CD14-positive monocyte (primary cell): ENCODE data around the gene SLC38A3. TPM values are rescaled to one million over a fixed set of nuclear protein-coding genes. Genes with fewer than 3 reads are reported as not detected.
A peak's percentile ranks its signal among the peaks of the same experiment; 100 is the strongest.

Experiments
- DNase-seq, 3 donors: peaks; one replicate each; pipeline ENCODE4 v3.0.0-alpha.2; 2011 to 2022
- H2AFZ ChIP-seq: 2 replicates; pipeline ENCODE4 v1.6.0; 2012; ENCODE audit warnings: mild to moderate bottlenecking, low read depth, low read length, inconsistent platforms; ENCODE audit not compliant: insufficient read depth, poor library complexity, severe bottlenecking
- H3K27ac ChIP-seq, 2 donors: 1 replicate in 1 of 2; 2 replicates in 1 of 2; pipeline ENCODE4 v1.5.1; 2012 to 2013; ENCODE audit warnings: low read length in 2 of 2, control low read depth in 1 of 2, inconsistent platforms in 1 of 2, low read depth in 1 of 2, mild to moderate bottlenecking in 1 of 2
- H3K27me3 ChIP-seq, 2 donors: one replicate each; pipeline versions ENCODE4 v1.6.0 to v1.6.1; 2011 to 2013; ENCODE audit warnings: low read length in 2 of 2; ENCODE audit not compliant: control insufficient read depth in 2 of 2, insufficient read depth in 2 of 2
- H3K36me3 ChIP-seq, 2 donors: replicated peaks in 1 of 2; 1 replicate in 1 of 2; 2 replicates in 1 of 2; pipeline versions ENCODE4 v1.5.1 to v1.6.1; 2012 to 2013; ENCODE audit warnings: low read length in 2 of 2, control low read depth in 1 of 2, inconsistent platforms in 1 of 2, mild to moderate bottlenecking in 1 of 2; ENCODE audit not compliant: insufficient read depth in 2 of 2, control insufficient read depth in 1 of 2
- H3K4me1 ChIP-seq, 2 donors: 1 replicate in 1 of 2; 2 replicates in 1 of 2; pipeline versions ENCODE4 v1.5.1 to v1.6.1; 2012 to 2013; ENCODE audit warnings: low read length in 2 of 2, control low read depth in 1 of 2, inconsistent platforms in 1 of 2, mild to moderate bottlenecking in 1 of 2, moderate library complexity in 1 of 2; ENCODE audit not compliant: insufficient read depth in 2 of 2, control insufficient read depth in 1 of 2
- H3K4me2 ChIP-seq: replicated peaks from 2 replicates; pipeline ENCODE3; 2012; ENCODE audit warnings: low read length, moderate library complexity, mild to moderate bottlenecking; ENCODE audit not compliant: poor library complexity, severe bottlenecking; ENCODE audit errors: extremely low read depth
- H3K4me3 ChIP-seq, 3 experiments: fragments of 200-600 bp in 1 of 3; sonication (generic) in 1 of 3; replicated peaks in 1 of 3; 1 replicate in 2 of 3; 2 replicates in 1 of 3; pipeline ENCODE4 v1.5.1; 2011 to 2013; ENCODE audit warnings: low read length in 3 of 3, mild to moderate bottlenecking in 3 of 3, control low read depth in 2 of 3, low read depth in 2 of 3, inconsistent platforms in 1 of 3, moderate library complexity in 1 of 3
- H3K79me2 ChIP-seq: 2 replicates; pipeline ENCODE4 v1.6.0; 2012; ENCODE audit warnings: mild to moderate bottlenecking, control low read depth, inconsistent platforms, low read length, moderate library complexity; ENCODE audit not compliant: insufficient read depth
- H3K9ac ChIP-seq: 2 replicates; pipeline ENCODE4 v1.6.0; 2017; ENCODE audit warnings: low read length, mild to moderate bottlenecking; ENCODE audit not compliant: insufficient read depth, poor library complexity, severe bottlenecking
- H3K9me3 ChIP-seq, 2 donors: replicated peaks in 1 of 2; 1 replicate in 1 of 2; 2 replicates in 1 of 2; pipeline versions ENCODE4 v1.5.1 to v1.6.1; 2012 to 2013; ENCODE audit warnings: low read length in 2 of 2, control low read depth in 1 of 2; ENCODE audit not compliant: control insufficient read depth in 1 of 2, insufficient read depth in 1 of 2
- H4K20me1 ChIP-seq: 2 replicates; pipeline ENCODE4 v1.6.0; 2012; ENCODE audit warnings: mild to moderate bottlenecking, low read length, control low read depth, moderate library complexity; ENCODE audit not compliant: insufficient read depth
- H3K27ac Mint-ChIP-seq, 7 donors: one replicate each; pipeline ENCODE4 v1.8.0; 2020; ENCODE audit warnings: mild to moderate bottlenecking in 7 of 7, mixed read lengths in 7 of 7, moderate library complexity in 6 of 7, inconsistent platforms in 2 of 7
- H3K27me3 Mint-ChIP-seq, 3 donors: one replicate each; pipeline ENCODE4 v1.8.0; 2021 to 2022; ENCODE audit warnings: low read depth in 3 of 3, mild to moderate bottlenecking in 3 of 3, mixed read lengths in 3 of 3, moderate library complexity in 3 of 3, inconsistent platforms in 1 of 3
- H3K36me3 Mint-ChIP-seq, 2 donors: one replicate each; pipeline ENCODE4 v1.8.0; 2020; ENCODE audit warnings: mixed read lengths in 2 of 2, inconsistent platforms in 1 of 2, mild to moderate bottlenecking in 1 of 2
- H3K4me1 Mint-ChIP-seq: one replicate; pipeline ENCODE4 v1.8.0; 2020; ENCODE audit warnings: mild to moderate bottlenecking, mixed read lengths
- H3K4me3 Mint-ChIP-seq, 2 donors: one replicate each; pipeline ENCODE4 v1.8.0; 2020; ENCODE audit warnings: mild to moderate bottlenecking in 2 of 2, mixed read lengths in 2 of 2, moderate library complexity in 1 of 2
- H3K9me3 Mint-ChIP-seq, 7 donors: one replicate each; pipeline ENCODE4 v1.8.0; 2020 to 2022; ENCODE audit warnings: mixed read lengths in 7 of 7, mild to moderate bottlenecking in 6 of 7, moderate library complexity in 6 of 7, inconsistent platforms in 2 of 7
- WGBS: methylation state at CpG from one replicate; pipeline ENCODE4 v1.1.5; 2013; ENCODE audit warnings: missing lambda C conversion rate; ENCODE audit not compliant: insufficient coverage; 5-methylcytosine and 5-hydroxymethylcytosine counted together
- intact Hi-C, 2 donors: fragments of 100-400 bp; cut with micrococcal nuclease; formaldehyde crosslinking; loops; one replicate each; pipeline versions ENCODE4 v1.15.0 to v1.15.1; 2023
- polyA plus RNA-seq, 3 donors: library from polyadenylated mRNA; depleted of rRNA in 1 of 3; unstranded in 2 of 3; stranded (reverse) in 1 of 3; fragments of 300-500 nt in 2 of 3; fragments of >200 nt in 1 of 3; fragmentation: Illumina TruSeq in 2 of 3; gene quantifications; 1 replicate in 2 of 3; 2 replicates in 1 of 3; pipeline ENCODE4 v1.2.3, GENCODE V29; 2012 to 2021
- TF ChIP-seq, protein P1 (sequence below): fragments of 200-600 bp; IDR thresholded peaks from one replicate; pipeline ENCODE4 v1.8.0; 2022; ENCODE audit warnings: antibody characterized with exemption, mild to moderate bottlenecking

SLC38A3 gene
- polyA plus RNA-seq, 3 donors, result not detected

DNA sequence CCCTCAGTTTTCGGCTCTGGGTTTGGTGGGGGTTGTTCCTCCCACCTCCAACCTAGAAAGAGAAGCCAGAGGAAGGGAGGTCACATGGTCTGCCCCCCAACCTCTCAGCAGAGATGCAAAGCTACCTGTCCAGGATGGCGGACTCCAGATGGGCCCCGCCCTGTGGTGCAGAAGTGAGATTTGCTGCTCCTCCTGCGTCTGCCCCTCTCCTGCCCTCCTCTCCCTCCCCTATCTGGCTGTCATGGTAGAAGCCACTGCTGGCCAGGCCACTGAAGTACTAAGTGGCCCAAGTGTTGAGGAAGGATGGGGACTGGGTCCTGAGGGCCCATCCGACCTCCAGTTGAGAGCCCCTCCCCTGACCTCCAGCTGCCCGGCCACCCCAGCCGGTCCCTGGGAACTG lies 61.8 kb downstream of the SLC38A3 start:
- Histone ChIP-seq H2AFZ (no peak overlapping the region), H3K27ac (no peak overlapping the region), H3K79me2 (no peaks in the 10 kb centered on the region), H3K27me3 (peaks cover 0 to 22% of the 10 kb centered on the region in 2 donors), H3K9me3 (no peaks in the 10 kb centered on the region), H3K4me2 (no peak overlapping the region), H3K9ac (no peak overlapping the region), H3K4me3 (no peak overlapping the region), H3K36me3 (no peaks in the 10 kb centered on the region), H3K4me1 (no peaks in the 10 kb centered on the region), H4K20me1 (peaks cover 14% of the 10 kb centered on the region)
- no CpG with 5 or more reads among the region's 7 CpGs for WGBS
- H3K4me1 Mint-ChIP-seq, result peaks cover 3% of the 10 kb centered on the region
- intact Hi-C loops, result no loop called here
- H3K9me3 Mint-ChIP-seq, result no peaks in the 10 kb centered on the region
- no peak overlapping the region for H3K27ac Mint-ChIP-seq
- TF ChIP-seq, protein P1, sequence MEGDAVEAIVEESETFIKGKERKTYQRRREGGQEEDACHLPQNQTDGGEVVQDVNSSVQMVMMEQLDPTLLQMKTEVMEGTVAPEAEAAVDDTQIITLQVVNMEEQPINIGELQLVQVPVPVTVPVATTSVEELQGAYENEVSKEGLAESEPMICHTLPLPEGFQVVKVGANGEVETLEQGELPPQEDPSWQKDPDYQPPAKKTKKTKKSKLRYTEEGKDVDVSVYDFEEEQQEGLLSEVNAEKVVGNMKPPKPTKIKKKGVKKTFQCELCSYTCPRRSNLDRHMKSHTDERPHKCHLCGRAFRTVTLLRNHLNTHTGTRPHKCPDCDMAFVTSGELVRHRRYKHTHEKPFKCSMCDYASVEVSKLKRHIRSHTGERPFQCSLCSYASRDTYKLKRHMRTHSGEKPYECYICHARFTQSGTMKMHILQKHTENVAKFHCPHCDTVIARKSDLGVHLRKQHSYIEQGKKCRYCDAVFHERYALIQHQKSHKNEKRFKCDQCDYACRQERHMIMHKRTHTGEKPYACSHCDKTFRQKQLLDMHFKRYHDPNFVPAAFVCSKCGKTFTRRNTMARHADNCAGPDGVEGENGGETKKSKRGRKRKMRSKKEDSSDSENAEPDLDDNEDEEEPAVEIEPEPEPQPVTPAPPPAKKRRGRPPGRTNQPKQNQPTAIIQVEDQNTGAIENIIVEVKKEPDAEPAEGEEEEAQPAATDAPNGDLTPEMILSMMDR, result no peak
- H3K36me3 Mint-ChIP-seq, result no peaks in the 10 kb centered on the region
- H3K4me3 Mint-ChIP-seq, result peak overlapping the region in 1 of 2 donors; percentile 59
- peaks cover 34 to 43% (median 42%) of the 10 kb centered on the region in 3 donors for H3K27me3 Mint-ChIP-seq
- no peak for DNase-seq

- no peak for DNase-seq
- TF ChIP-seq, protein P1, result no peak
- Histone ChIP-seq H3K9ac (no peak overlapping the region), H3K27me3 (peaks cover 0 to 22% of the 10 kb centered on the region in 2 donors), H2AFZ (no peak overlapping the region), H3K79me2 (no peaks in the 10 kb centered on the region), H3K9me3 (no peaks in the 10 kb centered on the region), H3K36me3 (no peaks in the 10 kb centered on the region), H3K4me1 (no peaks in the 10 kb centered on the region), H3K27ac (no peak overlapping the region), H4K20me1 (peaks cover 11% of the 10 kb centered on the region), H3K4me2 (no peak overlapping the region), H3K4me3 (no peak overlapping the region)
- H3K9me3 Mint-ChIP-seq, result no peaks in the 10 kb centered on the region
- intact Hi-C loops, result no loop called here
- H3K27ac Mint-ChIP-seq, result no peak overlapping the region
- H3K4me1 Mint-ChIP-seq, result peaks cover 3% of the 10 kb centered on the region
- WGBS, result 20% methylated on average over 17 of the region's 22 CpGs
- peaks cover 34 to 47% (median 45%) of the 10 kb centered on the region in 3 donors for H3K27me3 Mint-ChIP-seq
- no peaks in the 10 kb centered on the region for H3K36me3 Mint-ChIP-seq
- H3K4me3 Mint-ChIP-seq, result peak overlapping the region in 1 of 2 donors; percentile 69
Observed at GRCh38 chr3:50267280-50267913, 62.3 kb downstream of the SLC38A3 start.
